Measurements from ENCODE around the gene MYOZ1.
"Not testable (repeated sequence)": the region's sequence is repeated elsewhere in the genome, so short reads cannot be mapped to it uniquely, and the experiment has no call there.

MYOZ1 gene

DNA sequence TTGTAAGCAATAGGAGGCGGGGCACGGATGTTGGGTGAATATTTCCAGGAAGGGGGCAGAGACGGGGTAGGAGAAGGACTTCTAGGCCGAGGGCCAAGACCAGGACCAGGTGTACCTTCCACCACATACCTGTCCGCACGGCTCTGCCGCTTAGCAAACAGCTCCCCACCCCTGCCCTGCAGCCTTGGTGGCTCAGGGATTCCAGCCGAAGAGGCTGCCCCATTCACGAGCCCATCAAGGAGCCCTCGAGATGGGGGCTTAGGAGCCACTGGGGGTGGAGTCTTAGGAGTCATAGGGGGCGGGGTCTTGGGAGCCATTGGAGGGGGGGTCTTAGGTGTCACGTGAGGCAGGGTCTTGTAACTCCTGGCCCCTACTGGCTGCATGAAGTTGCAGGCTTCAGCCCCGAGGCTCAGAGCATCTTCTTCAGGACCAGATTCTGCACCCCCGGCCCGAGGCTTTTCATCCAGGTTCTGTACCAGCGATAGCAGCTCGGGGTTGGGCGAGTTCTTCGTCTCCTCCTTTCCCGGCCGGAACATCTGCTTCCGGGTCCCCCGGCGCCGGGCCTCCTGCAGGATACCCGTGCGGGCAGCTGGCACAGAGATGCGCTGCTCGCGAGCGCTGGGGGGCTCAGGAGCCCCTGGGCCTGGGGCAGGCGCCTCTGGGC lies 6.1 kb upstream of the MYOZ1 start:
- DNase-seq (ENCODE audit: low read depth in 2 of 2) = peak in 1 of 2 donors; percentile 23

DNA sequence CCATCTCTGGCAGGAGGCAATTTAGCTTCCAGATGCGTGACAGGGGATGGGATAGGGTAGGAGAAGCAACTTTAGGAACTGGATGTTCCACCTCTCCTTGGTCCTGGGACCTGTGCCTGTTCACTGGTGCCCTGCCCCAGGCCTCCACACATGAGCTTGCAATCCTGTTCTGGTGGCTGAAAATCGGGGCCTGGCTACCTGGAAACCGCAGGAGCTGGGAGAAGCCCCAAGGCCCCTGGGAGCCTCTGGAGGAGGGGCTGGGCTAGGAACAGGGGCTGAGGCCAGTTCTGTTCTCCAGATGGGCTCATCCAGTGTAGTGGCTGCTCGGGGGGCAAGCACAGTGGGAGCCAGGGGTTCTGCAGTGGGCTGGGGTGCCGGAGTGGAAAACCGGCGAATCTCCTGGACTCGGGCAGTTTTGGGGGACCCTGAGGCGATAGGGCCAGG lies 5.3 kb upstream of the MYOZ1 start:
- no peak for DNase-seq (ENCODE audit: low read depth in 2 of 2)

DNA sequence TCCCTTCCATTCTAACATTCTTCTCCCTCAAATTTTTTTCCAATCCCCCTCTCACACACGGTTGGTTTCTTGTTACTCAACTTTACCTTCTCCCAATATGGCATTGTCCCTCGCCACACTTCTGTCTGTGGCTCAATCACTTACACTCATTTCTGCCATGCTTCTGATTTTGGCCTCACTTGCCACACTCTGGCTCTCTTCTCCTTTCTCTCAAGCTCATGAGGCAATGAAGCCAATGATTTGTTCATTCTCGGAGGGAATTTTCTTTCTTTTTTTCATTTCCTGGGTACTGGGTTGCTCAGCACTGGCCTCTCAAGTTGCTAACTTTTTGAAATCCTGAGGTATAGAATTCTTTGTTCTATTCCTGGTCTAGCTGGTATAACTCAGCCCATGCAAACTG lies 4.0 kb upstream of the MYOZ1 start:
- no peak for DNase-seq (ENCODE audit: low read depth in 2 of 2)

DNA sequence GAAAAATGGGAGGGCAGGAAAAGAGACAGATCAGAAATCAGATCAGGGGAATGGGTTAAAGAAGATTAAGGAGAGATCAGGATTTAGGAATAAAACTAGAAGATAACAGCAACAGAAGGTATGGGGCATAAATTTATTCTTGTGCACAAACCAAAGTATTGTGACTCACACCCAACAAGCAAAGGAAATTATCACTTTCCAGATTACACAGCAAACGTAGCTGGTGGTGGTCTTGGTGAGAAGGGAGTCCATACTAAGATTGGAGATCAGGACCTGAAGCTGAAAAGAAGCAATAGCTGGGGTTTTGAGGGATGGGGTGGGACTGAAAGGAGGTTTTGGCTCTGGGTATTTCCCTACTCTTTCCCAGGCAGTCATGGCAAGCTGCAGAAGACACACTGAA lies 3.5 kb upstream of the MYOZ1 start:
- no peak for DNase-seq (ENCODE audit: low read depth in 2 of 2)

DNA sequence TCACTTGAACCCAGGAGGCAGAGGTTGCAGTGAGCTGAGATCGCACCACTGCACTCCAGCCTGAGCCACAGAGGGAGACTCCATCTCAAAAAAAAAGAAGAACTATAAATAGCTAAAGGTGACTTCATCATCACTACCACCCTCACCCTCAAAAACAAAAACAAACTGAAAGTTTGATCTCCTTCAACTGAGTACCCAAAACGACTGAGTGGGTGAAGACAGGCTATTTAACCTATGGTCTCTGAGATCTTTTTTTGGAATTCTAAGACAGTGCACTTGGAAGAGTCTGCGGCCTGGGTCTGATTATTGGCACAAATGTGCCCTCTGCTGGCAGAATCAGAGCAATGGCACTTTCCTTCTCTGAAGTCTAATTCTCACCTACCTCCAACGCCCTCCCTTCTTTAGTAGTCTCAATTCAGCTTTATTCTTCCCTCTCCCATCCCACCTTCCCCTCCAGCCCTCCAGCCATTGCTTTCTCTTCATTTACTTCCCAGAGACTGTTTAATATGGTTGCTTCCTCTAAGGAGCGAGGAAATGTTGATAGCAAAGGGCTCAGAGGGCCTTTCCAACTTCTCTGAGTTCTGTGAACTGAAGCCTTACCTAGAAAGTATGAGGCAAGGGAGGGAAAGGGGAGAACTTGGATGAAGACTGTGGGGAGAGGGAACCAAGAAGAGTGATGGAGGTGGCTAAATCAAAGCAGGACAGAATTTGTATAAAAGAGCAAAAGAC lies 2.9 kb upstream of the MYOZ1 start:
- DNase-seq (ENCODE audit: low read depth in 2 of 2) = no peak

DNA sequence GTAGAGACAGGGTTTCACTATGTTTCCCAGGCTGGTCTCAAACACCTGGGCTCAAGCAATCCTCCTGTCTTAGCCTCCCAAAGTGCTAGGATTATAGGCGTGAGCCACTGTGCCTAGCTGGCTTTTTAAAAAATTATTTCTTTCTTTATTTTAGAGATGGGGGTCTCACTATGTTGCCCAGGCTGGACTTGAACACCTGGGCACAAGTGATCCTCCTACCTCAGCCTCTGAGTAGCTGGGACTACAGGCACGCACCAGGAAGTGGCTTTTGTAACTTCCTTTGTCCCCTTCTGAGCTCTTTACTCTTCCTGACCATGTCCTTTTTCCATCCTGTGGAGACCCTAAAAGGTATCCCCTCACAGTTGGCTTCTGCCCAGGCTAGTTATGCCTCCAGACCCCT lies 2.1 kb upstream of the MYOZ1 start:
- DNase-seq (ENCODE audit: low read depth in 2 of 2) = no peak

DNA sequence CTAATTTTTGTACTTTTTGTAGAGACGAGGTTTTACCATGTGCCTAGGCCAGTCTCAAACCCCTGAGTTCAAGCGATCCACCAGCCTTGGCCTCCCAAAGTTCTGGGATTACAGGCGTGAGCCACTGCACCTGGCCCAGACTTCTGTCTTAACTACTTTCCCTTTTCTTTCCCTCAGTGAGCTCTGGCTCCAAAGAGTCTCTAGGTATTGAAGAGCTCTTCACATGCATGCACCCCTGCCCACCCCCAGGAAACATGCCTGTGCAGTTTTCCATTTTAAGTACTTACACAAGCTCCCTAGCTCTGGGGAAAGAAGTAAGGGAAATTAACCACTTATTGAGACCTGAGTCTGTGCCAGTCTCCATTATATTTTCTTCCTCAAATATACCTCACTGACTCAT lies 2.0 kb downstream of the MYOZ1 start:
- no peak for DNase-seq (ENCODE audit: low read depth in 2 of 2)

DNA sequence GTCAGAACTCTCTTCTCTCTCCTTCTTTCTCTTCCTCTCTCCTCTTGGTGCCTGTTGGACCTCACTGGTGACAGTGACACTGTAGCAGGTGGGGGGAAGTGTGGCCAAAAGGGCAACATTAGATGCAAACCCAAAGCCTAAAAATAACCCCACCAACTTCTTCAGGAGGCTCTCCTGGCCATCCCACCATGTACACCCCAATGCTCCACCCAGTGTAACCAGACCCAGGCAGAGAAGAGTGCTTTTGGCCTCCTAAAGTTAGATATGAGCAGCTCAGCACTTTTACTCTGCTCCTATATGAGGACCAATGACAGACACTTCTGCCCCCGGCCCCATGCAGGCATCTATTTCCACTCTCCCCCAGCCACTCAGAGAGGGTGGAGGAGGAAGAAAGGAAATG lies 5.5 kb downstream of the MYOZ1 start:
- DNase-seq (ENCODE audit: low read depth in 2 of 2) = no peak

DNA sequence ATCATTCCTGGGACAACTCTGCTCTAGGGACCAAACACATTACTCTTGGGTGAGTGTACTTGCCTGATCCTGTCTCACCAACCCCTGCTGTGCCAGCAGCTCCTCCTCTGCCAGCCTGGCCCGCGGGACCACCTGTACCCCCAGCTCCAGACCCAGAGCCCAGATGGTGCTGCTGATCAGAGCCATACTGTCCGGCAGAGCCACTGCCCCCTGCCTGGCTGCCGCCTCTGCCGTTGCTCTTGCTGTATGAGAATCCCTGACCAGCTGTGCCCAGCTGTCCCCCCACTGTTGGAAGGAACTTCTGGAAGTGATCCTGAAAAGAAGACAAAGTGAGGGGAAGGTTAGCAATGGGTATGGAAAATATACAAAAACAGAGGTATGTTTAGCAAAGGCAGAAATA lies 6.9 kb downstream of the MYOZ1 start:
- no peak for DNase-seq (ENCODE audit: low read depth in 2 of 2)

DNA sequence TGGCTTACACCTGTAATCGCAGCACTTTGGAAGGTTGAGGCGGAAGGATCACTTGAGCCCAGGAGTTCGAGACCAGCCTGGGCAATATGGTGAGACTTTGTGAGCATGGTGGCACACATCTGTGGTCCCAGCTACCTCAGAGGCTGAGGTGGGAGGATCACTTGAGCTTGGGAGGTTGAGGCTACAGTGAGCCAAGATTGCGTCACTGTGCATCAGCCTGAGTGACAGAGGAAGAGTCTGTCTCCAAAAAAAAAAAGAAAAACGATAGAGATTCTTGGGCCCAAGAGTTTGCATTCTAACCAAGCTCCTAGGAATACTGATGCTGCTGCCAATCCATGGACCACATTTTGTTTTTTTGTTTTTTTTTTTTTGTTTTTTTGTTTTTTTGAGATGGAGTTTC lies 12.1 kb downstream of the MYOZ1 start:
- no peak for DNase-seq (ENCODE audit: low read depth in 2 of 2)

DNA sequence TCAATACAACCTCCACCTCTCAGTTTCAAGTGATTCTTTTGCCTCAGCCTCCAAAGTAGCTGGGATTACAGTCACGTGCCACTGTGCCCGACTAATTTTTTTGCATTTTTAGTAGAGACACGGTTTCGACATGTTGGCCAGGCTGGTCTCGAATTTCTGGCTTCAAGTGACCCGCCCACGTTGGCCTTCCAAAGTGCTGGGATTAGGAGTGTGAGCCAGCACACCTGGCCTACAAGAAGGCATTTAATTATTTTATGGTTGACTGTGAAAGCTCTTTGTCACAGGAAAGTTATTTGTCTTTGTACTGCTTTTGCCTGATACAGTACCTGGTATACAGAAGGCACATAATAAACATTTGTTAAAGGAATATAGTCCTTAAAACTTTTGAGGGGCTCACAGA lies 12.9 kb downstream of the MYOZ1 start:
- DNase-seq (ENCODE audit: low read depth in 2 of 2) = no peak

DNA sequence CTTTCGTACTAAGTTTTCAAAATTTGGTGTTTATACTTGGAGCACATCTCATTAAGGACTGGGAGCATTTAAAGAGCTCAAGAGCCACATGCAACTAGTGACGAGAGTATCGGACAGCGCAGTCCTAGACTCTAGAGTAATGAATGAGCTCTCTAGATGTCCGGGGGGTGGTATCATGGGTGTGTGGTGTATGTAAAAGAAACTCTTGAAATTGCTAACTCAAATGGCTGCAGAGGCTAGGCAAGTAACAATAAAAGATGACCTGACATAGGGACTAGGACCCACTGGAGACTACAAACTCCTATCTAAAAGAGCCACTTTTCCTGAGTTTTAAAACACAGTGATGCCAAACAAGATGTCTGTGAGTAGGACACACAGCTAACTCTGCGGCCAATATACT lies 14.0 kb downstream of the MYOZ1 start:
- no peak for DNase-seq (ENCODE audit: low read depth in 2 of 2)

DNA sequence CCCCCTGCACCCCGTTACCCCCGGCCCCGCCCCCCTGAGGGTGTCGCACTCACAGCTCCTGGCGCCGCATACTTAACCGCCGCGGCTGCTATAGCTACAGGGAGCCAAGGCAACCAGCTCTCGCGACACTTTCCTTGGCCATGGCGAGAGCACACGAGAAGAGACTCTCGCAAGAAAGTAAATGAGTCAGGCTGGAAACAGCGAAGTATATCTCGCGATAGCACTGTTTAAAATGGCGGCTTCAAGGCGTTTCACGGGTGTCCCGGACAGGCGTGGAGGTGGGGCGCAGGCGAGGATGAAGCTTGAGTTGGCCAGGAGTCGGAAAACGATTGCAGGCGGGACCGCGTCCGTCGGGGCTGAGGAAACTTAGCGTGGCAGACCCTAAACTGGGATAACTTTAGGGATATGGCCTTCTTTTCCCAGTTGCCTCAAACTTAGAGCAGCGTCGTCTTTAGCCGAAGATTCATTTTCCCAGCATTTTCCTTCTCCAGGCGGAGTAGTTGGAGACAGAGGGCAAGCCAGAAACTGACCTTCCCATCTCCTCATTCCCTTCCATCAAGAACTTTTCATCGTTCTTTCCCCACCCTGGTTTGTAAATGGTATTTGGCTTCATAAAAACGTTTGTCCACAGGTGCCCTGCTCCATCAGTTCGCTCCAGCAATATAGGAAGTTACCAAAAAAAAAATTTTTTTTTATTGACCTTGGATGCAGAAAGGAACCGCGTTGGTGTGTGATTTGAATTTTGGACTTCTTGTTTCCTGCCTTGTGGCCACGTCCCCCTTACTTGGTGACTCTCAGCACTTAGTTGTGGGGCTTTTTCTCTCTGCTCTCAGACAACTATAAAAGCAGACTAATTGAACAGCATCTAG lies 15.2 kb downstream of the MYOZ1 start:
- DNase-seq (ENCODE audit: low read depth in 2 of 2) = peak; percentile 87 to 89

DNA sequence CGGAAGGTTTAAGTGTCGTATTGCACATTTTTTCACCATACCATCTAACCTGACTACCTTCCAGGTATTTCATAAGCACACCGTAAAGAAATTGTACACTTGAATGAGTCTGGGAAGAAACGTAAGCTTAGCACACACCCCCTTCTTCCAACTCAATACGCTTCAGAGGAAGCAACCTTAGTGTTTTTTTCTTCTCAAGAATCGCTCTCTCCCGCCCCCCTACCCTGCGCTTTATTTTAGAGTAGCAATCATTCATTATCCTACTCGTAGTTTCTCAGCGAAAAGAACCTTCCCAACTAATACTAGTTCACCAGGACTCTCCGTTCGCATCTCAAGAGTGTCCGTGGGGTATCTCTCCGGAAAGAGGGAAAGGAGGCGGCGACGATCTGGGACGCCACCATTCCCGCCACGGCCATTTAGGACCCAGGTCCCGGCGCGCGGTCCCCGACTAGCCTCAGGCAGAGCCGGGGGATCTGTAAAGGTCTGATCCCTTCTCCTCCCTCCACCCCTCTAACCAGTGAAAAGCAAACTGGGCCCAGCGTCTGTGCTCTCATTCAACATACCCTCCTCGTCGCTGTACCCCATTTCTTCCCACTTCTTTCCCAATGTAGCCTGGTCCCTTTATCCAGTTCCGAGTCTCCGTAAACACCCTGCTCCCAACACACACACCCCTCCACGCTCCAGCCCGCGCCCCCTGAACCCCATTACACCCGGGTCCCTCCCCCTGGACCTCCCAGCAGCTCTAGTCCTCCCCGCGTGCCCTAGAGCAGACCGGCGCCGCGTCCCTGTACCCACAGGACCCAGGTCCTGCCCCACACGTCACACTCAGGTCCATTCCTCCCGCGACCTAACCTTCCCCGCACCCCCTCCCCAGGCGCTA lies 16.0 kb downstream of the MYOZ1 start:
- no peak for DNase-seq (ENCODE audit: low read depth in 2 of 2)

DNA sequence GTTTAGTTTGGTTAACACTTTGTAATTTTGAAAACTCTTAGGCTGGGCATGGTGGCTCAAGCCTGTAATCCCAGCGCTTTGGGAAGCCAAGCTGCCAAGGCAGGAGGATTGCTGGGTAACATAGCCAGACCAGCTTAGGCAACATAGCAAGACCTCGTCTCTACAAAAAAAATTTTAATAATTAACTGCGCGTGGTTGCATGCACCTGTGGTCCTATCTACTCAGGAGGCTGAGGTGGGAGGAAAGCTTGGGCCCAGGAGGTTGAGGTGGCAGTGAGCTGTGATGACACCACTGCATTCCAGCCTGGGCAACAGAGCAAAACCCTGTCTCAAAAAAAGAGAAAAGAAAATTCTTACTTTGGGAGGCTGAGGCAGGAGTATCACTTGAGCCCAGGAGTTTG lies 18.2 kb downstream of the MYOZ1 start:
- no peak for DNase-seq (ENCODE audit: low read depth in 2 of 2)

DNA sequence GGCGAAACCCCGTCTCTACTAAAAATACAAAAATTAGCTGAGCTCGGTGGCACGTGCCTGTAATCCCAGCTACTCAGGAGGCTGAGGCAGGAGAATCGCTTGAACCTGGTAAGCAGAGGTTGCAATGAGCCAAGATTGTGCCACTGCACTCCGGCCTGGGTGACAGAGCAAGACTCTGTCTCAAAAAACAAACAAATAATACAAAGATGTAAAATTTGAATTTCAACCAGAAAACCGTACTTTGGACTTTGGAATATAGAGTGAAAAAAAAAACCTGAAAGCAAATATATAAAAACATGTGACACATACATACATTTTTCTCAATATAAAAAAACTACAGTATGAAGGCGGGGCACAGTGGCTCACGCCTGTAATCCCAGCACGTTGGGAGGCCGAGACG lies 20.3 kb downstream of the MYOZ1 start:
- DNase-seq (ENCODE audit: low read depth in 2 of 2) = not testable (repeated sequence)

DNA sequence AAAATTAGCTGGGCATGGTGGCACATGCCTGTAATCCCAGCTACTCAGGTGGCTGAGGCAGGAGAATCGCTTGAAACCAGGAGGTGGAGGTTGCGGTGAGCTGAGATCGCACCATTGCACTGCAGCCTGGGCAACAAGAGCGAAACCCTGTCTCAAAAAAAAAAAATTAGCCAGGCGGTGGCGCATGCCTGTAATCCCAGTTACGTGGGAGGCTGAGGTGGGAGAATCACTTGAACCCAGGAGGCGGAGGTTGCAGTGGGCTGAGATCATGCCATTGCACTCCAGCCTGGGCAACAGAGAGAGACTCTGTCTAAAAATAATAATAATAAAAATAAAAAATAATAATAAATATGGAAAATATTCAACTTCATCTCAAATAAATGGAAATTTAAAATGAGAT lies 24.1 kb downstream of the MYOZ1 start:
- DNase-seq (ENCODE audit: low read depth in 2 of 2) = not testable (repeated sequence)

DNA sequence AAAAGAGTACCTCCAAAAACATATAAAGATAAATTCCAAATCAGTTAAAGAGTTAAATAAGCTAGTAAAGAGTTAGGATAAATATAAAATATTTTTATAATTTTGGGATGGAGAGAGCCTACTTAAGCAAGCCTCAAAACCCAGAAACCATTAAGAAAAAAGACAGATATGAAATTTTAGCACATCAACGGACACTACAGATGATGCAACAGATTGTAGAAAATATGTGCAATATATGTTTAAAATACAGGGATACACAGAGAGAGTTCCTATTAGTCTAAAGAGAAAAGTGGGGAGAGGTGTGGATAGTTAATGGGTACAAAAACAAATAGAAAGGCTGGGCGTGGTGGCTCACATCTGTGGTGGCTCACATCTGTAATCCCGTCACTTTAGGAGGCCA lies 26.6 kb downstream of the MYOZ1 start:
- no peak for DNase-seq (ENCODE audit: low read depth in 2 of 2)

DNA sequence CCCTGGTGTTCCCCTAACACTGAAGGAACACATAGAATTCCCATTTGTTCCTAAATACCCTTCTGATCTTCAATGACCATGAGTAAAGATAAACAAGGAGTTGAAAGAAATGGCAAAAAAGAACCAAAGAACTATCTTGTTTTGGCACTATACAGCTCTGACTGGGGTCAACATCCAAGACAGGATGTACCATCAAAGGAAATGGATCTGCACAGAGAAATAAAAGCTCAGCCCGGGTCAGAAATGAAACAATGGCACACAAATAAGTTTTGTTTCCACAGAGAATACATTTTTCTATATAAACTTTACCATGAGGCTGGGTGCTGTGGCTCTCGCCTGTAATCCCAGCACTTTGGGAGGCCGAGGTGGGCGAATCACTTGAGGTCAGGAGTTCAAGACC lies 32.2 kb downstream of the MYOZ1 start:
- no peak for DNase-seq (ENCODE audit: low read depth in 2 of 2)

DNA sequence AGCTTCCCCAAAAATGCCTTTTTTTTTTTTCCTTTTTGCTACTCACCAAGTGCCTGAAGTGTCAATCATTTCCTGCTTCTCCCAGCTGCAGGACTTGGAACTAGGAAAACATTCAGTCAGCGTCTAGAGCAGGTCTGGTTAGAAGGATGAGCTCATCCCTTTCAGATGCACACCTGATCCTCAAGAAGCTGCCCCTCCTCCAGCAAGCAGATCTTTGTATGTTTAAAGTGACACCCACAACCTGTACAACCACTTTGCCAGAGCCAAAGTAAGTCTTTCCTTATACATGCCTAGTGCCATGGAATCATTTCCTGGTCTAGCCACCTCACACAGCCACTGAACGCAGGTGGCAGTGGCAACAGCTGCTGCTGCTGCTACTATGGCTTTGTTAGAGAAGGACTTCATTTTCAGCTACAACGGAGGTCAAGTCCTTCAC lies 39.8 kb downstream of the MYOZ1 start:
- DNase-seq (ENCODE audit: low read depth in 2 of 2) = no peak

DNA sequence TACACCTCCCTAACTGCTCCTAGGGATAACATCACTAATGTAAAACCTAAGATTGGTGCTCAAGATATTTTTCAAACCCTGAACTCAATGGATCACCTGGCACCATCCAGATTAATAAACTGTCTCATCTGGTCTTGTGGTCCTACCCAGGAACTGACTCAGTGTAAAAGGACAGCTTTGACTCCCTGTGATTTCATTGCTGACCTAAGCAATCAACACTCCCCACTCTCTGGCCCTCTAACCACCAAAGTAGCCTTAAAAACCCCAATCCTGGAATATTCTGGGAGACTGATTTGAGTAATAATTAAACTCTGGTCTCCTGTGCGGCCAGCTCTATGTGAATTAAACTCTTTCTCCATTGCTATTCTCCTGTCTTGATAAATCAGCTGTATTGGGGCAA lies 43.9 kb downstream of the MYOZ1 start:
- DNase-seq (ENCODE audit: low read depth in 2 of 2) = no peak

DNA sequence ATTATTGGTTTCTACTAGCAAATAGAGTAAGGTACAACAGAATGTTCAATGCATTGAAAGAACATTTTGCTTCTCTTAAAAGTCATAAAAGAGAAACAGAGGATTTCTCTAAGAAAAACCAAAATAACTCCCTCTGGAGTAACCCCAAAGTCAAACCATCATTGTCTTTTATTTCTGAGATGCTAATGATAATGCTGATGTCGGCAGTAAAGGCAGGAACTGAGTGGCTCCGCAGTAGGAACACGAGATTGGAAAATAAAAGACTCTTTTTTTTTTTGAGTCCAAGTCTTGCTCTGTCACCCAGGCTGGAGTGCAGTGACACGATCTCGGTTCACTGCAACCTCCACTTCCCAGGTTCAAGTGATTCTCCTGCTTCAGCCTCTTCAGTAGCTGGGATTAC lies 47.5 kb downstream of the MYOZ1 start:
- DNase-seq (ENCODE audit: low read depth in 2 of 2) = no peak
